DMS 273 (cell line): ENCODE data around the gene LRRC55.
A peak's percentile ranks its signal among the peaks of the same experiment; 100 is the strongest.

ENCODE experiments used
- DNase-seq: peaks from one replicate; lab custom pipeline; 2025; ENCODE audit not compliant: unreplicated experiment; lab: John Stamatoyannopoulos, UW

LRRC55 gene

DNA sequence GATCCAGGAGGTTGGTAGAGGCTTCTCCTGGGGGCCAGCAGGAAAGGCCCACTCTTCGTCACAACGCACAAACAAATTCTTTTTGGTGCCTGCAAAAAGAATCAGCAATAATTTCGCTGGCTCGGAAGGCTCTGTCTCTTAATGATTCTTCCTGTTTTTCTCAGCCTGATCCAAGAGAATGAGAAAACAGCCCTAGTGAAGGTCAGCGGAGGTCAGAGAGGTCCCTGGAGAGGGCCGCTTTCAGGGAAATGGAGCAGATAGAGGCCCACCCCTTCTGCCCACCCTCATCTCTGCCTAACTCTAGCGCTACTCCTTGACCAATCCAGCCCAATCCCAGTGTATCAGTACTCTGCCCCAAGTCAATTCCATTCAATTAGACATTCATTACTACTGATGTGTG lies 19.2 kb downstream of the LRRC55 start:
- no peak for DNase-seq

DNA sequence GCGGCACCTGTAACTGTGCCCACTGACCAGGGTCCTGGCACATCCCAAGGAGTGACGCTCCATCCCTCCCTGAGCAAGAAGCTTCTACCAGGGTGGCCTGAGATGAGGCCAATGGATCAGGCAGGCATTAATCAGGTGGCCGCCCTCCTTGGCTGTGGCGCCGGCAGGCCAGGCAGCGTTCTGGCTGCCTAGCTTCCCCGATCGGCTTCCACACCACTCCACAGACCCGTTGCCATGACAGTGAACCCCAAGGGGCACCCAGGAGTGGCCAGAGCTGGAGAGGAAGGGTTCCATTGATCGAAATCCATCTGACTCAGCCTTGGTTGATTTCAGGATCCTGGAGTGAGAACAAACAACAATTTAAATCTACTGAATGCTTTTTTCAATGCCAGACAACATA lies 20.5 kb downstream of the LRRC55 start:
- DNase-seq: no peak

DNA sequence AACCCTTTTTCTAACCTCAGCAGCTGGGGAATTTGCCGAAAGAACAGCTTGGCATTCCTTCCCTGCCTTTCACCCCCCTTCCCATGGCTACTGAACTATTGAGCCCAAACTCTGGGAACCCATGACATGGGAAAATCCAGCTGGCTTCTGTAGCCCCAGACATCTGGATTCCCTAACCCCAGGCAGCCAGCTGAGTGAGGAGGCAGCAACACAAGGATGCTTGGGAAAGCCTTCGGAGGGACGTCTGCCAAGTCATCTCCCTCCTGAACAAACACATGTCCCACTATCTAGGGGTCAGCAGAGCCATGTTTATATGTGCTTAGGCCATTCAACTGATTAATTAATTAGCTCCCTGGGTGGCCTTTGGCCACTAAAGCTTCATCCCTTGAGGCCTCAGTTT lies 21.6 kb downstream of the LRRC55 start:
- DNase-seq: peak; percentile 7

DNA sequence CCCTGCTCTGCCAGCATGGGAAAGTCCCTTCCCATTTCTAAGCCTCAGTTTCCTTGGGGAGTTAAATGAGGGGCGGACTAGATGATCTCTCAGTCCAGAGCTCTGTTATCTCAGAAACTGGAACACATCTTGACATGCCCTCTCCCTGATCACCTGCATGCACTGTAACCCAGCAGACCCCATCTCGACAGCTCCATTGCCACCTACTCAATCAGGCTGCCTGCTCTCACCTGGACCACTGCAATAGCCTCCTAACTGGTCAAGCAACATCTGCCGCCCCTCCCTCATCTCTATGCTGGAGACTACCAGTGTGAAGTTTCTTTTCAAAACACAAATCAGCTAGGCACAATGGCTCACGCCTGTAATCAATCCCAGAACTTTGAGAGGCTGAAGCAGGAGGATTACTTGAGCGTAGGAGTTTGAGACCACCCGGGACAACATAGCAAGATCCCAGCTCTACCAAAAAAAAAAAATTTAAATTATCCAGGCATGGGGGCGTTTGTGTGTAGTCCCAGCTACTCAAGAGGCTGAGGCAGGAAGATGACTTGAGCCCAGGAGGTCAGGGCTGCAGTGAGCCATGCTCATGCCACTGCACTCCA lies 22.2 kb downstream of the LRRC55 start:
- DNase-seq: no peak

DNA sequence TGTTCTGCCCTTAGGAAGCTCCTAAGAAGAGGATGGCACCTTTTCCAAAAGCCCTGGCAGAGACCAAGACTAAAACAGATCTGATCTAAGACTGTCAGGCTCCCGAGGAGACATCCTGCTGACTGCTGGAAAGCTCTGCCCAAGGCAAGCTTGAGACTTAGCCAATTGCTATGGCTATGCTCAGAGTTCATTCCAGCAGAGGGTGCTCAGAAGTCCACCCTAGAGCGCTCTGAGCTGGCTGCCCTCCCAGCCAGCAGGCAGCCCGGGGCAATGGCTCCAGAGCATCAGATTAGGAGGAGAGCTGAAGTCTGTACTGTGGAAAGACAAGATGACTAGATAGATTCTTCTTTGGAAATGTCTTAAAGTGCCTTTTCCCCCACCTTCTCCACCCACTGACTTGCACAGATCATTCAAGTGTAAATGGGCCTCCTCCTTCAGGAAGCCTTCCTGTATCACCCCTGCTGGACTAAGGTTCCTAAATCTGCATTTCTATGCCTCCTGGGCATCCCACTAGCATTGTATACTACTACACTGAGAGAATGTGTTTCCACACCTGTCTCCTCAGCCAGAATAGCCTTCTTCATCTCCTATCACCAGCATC lies 23.4 kb downstream of the LRRC55 start:
- no peak for DNase-seq

DNA sequence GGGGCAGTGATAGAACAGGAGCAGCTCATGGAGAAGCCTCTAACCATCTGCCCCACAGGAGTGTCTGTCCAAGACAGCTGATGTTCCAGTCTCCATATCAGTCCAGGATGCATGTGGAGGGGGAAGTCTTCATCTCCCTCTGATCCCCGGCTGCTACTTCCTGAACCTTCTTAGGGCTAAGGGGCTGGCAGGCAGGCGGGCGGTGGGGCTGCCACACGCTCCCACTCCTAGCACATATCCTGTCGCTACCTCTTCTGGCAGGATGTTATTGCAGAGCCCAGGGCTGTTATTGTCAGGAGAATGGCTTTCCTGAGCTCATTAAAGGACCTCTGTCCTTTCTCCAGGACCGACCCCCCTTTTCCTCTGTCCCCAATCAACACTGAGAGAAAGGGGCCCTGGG lies 25.4 kb downstream of the LRRC55 start:
- DNase-seq: no peak

DNA sequence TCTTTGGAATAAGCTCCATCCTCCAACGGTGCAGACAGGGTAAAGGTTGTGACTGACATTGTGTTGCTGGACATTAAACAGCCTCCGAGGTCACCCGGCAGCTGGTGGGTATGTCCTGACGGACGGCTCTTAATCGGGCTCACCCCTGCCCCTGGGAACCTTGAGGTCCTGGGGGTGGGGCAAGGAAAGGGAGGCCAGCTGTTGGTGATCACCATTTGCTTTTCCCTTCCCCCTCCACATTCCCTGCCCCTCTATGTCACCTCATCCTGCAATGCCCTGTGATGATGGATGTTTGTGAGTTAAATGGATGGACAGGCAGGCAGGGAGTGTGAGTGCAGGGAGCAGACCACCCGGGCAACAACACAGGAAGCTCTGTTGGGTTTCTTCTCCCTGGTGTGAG lies 29.0 kb downstream of the LRRC55 start:
- no peak for DNase-seq

DNA sequence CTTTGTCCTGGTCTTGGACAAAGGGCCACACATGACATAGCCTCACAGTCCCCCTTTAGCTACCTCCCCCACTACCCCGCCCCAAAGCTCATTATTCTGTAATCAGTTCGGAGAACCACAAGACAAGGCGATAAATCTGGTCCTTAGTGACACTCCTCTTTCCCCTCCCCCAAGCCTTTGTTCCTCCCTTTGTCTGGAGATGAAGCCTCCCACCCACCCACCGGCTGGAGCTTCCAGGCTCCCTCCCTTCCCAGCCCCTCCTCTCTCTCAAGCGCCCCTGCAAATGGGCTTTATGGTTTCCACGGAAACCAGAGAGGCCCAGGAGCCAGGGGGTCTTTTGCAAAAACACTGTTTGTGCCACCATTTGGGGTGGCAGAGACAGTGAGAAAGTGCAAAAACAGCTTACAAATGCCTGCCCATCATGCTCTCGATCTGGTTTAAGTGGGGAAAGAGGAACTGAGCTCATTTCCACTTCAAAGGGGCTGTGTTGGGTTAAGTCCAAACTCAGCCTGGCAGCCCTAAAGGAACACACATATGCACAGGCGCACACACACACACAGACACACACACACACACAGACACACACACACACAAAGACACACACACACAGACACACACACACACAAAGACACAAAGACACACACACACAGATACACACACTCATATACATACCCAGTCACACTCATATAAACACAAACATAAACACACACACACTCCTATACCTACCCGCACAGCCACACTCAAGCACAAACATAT lies 31.8 kb downstream of the LRRC55 start:
- no peak for DNase-seq

DNA sequence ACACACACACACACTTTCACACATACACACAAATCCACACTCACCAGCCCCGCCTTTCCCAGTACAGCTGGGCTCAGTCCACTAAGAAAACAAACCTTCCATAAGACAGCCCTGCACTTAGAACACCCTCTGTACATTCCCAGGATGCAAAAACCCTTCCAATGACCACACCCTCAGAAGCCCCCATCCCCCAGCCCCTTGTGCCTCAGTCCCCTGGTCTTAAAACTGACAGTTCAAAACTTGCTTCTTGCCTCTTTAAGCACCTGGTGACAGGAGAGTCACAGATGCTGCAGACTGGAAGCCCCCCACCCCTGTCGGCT lies 32.3 kb downstream of the LRRC55 start:
- no peak for DNase-seq

DNA sequence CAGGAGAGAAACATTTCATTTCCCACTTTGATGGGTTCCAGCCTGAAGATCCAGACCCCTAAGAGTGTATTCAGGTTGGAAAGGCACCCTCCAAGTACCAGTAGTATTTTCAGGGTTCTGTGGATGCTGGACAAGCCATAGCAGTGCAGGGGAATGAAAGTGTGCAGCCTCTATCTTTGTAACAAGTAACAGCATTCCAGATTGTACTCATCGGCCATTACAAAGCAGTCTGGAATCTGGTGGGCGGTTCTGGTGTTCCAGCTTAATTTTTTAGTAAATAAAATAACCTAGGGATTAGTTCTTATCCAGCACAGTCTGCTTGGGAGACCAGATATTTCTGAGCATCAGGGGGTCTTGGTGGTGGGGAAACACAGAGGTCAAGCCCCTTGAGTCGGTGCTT lies 32.7 kb downstream of the LRRC55 start:
- no peak for DNase-seq

DNA sequence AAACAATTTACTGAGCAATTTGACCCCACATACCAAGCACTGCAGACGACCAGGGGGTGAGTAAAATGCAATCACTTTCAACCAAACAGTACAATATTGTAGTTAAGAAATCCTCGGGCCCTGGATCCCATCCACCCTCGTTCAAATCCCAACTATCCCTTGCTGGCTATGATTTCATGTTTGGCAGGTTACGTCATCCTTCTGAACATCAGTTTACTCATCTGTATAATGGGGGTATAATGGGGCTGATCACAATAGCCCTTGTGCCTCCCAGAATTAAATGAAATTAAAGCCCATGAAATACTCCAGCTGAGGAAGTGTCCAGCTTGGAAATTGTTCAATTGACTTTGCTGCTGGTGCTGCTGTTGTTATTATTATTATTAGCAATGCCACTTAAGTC lies 34.7 kb downstream of the LRRC55 start:
- no peak for DNase-seq

DNA sequence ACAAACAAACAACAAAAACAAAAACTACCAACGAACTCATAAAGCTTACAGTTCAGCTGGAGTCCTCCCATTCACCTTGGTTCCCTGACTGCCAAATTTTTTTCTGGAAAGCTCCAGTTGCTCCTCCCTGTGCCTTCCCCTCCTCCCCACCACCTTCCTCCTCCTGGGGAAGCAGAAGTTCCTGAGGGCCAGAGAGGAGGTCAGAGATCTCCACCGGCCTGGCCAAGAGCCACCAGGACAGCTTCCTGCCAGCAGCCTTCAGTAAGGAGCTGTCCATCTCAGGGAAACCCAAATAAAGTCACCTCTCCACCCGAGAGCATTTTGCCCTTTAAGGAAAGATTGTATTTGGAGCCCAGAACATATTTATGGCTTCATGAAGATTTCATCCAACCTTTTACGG lies 35.3 kb downstream of the LRRC55 start:
- DNase-seq: no peak

DNA sequence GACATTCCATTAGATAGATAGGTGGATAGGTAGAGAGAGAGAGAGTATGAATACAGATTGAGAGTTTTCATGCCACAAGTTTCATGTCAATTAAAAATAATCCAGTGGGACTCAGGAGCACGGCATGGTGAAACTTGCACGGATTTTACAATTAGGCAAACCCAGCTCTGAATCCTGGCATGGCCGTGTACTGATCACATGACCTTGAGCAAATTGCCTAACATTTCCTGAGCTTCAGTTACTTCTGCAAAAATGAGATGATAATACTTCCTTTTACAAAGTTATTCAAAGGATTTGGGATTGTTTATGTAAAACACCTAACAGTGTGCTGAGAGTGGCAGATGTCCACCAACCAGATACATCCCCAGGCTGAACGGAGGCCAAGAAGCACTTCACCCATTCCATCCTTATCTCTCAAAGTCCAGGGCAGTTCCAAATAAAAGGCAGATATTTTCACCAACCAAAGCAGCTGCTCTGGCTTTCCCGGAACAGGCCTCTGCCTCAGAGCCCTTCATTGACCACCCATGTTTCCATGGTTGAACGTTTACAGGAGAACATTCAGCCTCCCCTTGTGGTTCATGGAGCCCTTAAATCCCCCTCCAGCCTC lies 37.4 kb downstream of the LRRC55 start:
- DNase-seq: no peak

DNA sequence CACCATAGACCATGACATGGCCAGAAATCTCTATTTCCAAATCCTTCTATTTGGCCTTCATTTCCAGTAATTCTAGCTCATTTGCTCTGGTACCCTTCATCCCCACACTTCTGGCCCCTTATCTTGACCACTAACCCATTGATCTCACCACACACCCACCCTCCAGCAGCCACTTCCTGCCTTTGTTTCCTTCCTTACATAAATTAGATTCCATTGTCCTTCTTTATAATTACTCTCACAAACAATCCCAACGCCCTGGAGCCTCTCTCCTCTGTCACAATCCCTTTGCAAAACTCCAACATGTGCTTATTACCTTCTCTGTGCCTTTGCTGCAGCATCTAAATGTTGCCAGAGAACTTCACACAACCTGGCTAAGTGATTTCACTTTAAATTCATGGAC lies 40.5 kb downstream of the LRRC55 start:
- no peak for DNase-seq

DNA sequence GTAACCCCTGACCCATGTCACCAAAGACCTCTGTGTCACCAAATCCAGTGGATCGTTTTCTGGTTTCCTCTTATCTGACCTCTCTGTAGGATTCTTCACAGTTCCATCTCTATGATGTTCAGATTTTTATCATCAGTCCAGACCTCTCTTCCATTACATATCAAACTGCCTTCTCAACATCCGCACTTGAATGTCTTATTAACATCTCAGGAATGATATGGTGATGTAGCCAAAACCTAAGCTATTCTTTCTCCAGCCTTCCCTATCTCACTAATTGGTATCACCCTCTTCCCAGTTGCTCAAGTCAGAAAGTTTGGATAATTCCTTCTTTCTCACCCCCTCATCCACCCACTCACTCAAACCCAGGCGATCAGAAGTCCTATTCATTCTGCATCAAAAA lies 41.8 kb downstream of the LRRC55 start:
- no peak for DNase-seq

DNA sequence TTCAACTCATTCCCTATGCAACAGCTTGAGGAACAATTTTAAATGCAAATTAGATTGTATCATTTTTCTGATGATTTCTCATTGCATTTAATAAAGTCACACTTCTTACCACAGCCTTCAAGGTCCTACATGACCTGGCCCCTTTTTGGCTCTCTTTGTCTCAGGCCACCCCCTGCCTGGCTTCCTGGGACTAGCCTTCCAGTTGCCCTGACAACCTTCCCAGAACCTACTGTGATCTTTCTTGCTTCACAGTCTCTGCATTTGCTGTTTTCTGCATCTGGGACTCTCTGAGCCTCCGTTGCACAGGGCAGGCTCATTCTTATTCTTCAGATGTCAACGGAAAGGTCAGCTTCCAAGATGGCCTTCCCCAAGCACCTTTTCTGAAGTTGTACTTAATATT lies 42.4 kb downstream of the LRRC55 start:
- no peak for DNase-seq

DNA sequence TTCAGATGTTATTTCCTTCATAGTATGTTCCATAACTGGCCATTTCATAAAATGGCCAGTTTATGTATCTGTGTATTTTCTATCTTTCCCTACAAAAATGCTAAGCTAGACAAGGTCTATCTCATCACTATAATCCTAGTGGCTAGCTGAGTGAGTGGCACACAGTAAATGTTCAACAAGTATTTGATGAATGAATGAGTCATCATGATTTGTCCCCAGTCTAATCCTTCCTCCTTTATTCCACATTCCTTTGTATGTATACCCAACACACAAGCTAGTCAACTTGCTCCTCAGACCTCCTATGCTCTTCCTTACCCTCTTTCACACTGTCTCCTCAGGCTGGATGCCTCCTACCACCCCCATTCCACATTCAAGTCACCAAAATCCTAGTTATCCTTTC lies 42.8 kb downstream of the LRRC55 start:
- DNase-seq: no peak

DNA sequence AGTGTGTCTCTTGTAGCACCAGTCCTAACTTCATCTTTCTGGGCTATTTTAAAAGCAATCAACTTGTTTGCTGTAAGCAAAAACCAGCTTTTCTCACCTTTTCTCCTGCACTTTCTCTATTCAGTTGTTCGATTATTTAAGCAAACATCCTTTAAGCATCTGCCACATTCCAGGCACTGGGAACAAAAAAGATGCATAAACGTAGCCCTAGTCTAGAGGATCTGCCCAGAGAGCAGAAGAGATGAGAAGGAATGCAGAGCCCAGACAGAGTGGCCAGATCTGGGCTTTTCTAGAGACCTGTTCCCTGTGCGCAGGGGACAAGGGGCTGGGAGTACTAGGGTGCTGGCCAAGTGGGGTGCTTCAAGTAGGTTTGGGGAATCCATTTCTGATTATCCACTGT lies 46.8 kb downstream of the LRRC55 start:
- no peak for DNase-seq

DNA sequence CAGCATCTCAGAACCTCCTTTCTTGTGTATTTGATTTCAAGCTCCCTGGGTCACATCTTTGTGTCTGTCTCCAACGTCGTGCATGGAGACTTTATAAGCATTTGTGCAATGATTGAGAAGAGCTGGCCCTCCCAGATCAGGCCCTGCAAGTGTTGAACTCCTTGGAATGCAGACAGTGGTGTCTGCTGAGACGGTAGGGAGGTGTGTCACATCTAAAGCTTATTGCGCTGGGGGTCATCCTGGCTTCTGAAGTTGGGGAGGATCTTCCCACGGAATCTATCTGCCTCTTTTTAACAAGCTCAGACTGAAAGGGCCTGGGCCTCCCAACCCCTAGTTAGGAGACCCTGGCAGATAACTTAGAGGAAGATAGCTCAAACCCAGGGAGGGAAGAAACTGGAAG lies 48.6 kb downstream of the LRRC55 start:
- DNase-seq: no peak

DNA sequence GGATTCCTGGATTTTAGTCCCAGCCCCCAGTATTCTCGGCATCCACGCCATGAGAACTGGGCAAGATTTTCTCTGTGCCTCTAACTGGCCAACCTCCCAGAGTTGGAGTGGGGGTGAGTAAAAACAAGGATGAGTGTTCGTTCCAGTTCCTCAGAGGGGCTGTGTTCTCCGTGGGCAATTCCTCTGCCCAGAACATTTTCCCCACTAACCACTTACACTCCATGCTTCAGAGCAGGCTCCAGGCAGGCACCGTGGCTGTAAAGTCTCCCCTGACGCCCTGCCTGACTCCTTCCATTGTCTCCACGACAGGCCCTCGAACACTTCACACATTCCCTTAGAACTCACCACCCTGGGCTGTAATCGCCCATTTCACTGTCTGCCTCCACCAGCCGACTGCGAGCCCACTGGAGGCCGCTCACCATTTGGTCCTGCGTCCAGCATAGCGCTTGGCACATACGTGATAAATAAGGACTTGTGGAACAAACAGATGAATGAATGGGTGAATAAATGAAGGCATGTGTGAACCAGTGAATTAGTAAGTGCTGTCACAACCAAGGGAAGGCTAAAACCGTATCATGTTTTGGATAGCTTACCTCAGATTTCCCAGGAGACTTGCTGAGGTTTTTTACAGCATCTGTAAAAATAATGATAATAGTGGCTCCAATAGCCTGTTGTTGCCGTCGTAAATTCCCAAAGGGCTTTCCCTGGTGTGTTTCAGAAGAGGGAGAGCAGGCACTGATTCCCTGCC lies 49.2 kb downstream of the LRRC55 start:
- no peak for DNase-seq

DNA sequence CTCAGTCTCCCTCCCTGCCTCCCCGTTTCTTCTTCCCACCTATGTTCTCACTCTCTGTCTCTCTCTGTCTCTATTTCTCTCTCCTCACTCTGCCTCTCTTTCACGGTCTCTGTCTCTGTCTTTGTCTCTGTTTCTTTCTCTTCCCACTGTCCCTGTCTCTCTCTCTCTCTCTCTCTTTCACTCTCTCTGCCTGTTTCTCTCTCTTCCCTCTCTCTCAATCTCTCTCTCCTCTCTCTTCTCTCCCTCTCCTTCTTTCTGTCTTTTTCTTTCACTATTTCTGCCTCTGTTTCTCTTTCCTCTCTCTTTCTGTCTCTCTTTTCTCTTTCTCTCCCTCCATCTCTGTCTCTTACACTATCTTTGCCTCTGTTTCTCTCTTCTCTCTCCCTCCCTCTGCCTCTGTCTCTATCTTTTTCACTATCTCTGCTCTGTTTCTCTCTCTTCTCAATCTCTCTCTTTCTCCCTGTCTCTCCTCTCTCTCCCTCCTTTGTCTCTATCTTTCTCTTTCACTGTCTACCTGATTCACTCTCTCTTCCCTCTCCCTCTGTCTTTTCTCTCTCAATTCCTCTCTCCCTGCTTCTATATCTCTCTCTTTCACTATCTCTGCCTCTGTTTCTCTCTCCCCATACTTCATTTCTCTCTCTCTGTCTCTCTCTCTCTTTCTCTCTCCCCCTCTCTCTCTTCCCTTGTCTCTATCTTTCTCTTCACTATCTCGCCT lies 49.9 kb downstream of the LRRC55 start:
- DNase-seq: no peak
